CD1c-positive myeloid dendritic cell (primary cell): ENCODE data around the gene MED14.
"Not testable (repeated sequence)": the region's sequence is repeated elsewhere in the genome, so short reads cannot be mapped to it uniquely, and the experiment has no call there.

ENCODE experiments used
- DNase-seq: peaks from one replicate; pipeline ENCODE4 v3.0.0-alpha.2; 2016; ENCODE audit errors: extremely low spot score

MED14 gene

GRCh38 chrX:40735325-40736169 is at the start of gene MED14:
Gene MED14, minus strand, starts transcription at chrX:40735542. Its CDS starts 130 bp downstream, at chrX:40735412.
- DNase-seq: peak; percentile 88

- DNase-seq: no peak
Observed at GRCh38 chrX:40784516-40785151, 49.3 kb upstream of the MED14 start.

DNA sequence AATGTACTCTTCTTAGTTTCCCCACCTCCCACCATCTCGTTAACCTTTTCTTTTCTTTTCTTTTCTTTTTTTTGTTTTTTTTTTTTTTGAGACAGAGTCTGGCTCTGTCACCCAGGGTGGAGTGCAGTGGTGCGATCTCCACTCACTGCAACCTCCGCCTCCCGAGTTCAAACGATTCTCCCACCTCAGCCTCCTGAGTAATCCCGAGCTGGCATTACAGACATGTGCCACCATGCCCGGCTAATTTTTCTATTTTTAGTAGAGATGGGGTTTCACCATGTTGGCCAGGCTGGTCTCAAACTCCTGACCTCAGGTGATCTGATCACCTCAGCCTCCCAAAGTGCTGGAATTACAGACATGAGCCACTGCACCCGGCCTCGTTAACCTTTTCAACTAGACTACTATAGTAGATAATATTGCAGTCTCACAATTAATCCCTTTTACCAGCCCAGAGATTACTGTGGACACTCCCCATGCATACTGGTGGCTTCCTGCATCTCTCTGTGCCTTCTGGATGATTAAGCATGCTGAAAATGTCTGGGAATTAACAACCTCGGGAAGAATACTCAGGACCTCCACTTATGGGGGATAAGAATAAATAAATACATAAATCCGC is 47.4 kb upstream of the MED14 start:
- DNase-seq: not testable (repeated sequence)

- no peak for DNase-seq
Observed at GRCh38 chrX:40780951-40781350, 45.6 kb upstream of the MED14 start.

- no peak for DNase-seq
Observed at GRCh38 chrX:40780082-40780481, 44.7 kb upstream of the MED14 start.

- DNase-seq: no peak
Observed at GRCh38 chrX:40778861-40779575, 43.7 kb upstream of the MED14 start.

DNA sequence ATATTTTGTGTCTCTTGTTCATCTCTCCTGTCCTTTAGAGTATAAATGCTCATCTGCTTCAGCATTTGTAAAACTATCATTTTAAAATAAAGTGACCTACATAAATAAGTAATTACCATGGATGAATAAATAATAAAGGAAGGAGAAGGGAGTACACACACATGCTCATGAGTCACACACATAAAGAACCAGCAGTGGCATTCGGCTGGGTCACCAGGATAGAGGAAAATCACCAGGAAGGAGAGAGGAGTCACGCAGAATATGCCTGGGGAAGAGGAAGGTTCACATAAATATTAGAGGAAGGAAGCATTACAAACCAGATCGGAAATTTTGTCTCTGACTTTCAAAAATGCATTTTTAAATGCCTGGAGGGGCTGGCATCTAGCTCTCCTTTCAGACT is 38.5 kb upstream of the MED14 start:
- DNase-seq: peak; percentile 12

- no peak for DNase-seq
Observed at GRCh38 chrX:40773188-40773587, 37.8 kb upstream of the MED14 start.

GRCh38 chrX:40772290-40772689 is 36.9 kb upstream of the MED14 start:
- peak; percentile 33 for DNase-seq

GRCh38 chrX:40761762-40762161 is 26.4 kb upstream of the MED14 start:
- no peak for DNase-seq

- no peak for DNase-seq
Observed at GRCh38 chrX:40759374-40759773, 24.0 kb upstream of the MED14 start.

DNA sequence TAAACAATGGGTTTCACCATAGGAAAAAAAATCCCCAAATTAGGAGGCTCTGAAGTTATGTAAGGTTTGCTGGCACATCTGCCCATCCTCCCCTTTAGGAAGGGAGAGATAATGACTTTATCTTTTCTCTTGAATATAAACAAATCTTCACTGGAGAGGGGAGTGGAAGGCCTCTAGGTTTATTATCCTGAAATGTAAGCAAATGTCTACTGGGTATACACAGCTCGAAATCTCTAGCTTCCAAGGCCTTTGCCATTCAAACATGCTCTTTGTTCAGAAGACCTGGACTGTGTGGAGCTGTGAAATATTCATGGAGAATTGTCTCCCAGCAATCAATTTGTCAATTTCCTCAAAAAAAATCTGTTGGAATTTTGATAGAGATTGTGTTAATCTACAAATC is 21.7 kb upstream of the MED14 start:
- DNase-seq: no peak

DNA sequence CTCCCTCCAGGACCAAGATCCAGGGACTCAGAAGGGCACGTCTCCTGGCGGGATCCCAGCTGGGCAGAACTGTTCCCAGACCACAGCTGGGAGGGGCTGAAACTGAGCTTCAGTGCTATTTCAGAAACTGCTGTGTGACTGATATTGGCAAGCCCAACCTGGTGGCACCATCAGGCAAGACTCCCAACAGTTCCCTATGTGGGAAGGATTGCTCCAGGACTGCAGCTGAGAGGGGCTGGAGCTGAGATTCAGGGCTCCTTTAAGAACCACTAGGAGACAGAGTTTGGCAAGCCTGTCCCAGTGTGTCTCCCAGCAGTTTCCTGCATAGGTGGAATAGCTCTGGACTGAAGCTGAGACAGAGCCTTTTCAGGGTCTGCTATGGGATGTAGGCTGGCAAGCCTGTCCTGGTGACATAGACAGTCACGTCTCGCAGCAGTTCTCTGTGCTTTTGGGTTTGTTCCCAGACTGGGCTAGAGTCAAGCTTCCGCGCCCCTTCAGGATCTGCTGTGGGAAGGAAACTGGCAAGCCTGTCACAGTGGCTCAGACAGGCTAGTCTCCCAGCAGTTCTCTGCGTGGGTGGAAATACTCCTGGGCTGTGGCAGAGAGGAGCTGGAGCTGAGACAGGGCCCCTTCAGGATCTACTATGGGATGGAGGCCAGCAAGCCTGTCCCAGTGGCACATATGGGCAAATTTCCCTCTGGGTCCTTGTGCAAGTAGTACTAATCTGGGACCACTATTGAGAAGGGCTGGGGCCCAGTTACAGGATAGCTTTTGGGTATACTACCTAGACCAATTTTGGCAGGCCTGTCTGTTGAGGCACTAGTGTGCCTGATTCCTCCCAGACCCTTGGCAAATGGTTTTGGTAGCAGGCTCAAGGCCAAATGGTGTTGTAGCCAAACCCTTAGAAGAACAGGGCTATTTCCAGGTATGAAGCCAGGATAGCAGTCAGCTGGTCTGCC is 20.2 kb upstream of the MED14 start:
- no peak for DNase-seq

- peak; percentile 66 for DNase-seq
Observed at GRCh38 chrX:40749681-40750494, 14.5 kb upstream of the MED14 start.

DNA sequence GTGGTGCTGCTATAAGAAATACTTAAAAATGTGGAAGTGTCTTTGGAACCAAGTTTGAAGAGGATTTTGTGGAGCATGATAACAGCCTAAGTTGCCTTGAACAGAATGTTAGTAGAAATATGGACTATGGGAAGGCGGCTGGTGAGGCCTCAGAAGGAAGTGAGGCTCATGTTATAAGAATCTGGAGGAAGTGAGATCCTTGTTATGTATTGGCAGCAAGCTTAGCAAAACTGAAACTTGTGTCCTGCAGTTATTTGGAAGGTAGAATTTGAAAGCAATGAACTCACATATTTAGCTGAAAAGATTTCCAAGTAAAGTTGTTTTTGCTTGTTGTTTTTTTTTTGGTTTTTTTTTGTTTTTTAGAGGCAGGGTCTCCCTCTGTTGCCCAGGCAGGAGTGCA is 13.6 kb upstream of the MED14 start:
- peak; percentile 55 for DNase-seq

GRCh38 chrX:40746521-40746920 is 11.2 kb upstream of the MED14 start:
- no peak for DNase-seq

- DNase-seq: no peak
Observed at GRCh38 chrX:40736170-40736505, 796 bp upstream of the MED14 start.

- DNase-seq: no peak
Observed at GRCh38 chrX:40734971-40735324, 394 bp downstream of the MED14 start.

DNA sequence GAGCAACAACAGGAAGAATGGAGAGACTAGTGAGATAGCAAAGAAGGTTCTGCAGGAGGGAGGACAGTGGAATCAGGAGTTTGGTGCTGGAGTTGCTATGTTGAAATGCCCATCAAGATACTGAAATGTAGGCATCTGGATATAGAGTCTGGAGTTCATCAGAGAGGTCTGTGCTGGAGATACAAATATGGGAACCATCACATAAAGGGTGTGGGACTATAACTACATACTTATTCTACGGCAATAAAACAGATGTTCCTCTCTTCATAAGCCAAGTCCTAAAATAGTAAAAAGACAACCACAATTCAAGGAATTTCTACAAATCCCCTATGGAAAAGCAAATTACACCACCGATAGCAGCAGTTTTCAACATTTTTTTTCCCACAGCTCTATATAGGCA is 1.6 kb downstream of the MED14 start:
- no peak for DNase-seq

- not testable (repeated sequence) for DNase-seq
Observed at GRCh38 chrX:40732499-40732898, 2.8 kb downstream of the MED14 start.
